SK-N-SH (cell line): ENCODE measurements around the gene BTBD6.

Source experiments
- CHD2 ChIP-seq: fragments of 150-350 bp; IDR thresholded peaks from 2 replicates; pipeline ENCODE4 v1.6.1; 2018; ENCODE audit warnings: low read length; ENCODE audit not compliant: partially characterized antibody
- CTCF ChIP-seq: fragments of 200-600 bp; sonication (generic); IDR thresholded peaks from 2 replicates; pipeline ENCODE4 v1.6.1; 2017; ENCODE audit warnings: antibody characterized with exemption, mild to moderate bottlenecking, moderate library complexity
- EP300 ChIP-seq, 2 experiments: IDR thresholded peaks; 2 replicates each; pipeline versions ENCODE4 v1.4.0 to v1.6.1; 2012; ENCODE audit warnings: borderline replicate concordance in 1 of 2, low read depth in 1 of 2, low read length in 1 of 2
- IRF3 ChIP-seq: fragments of 150-350 bp; IDR thresholded peaks from 2 replicates; pipeline ENCODE4 v1.6.1; 2016; ENCODE audit warnings: mild to moderate bottlenecking, low read depth, low read length
- JUND ChIP-seq: IDR thresholded peaks from 2 replicates; pipeline ENCODE4 v1.4.0; 2012
- MAX ChIP-seq: IDR thresholded peaks from 2 replicates; pipeline ENCODE4 v1.4.0; 2012; ENCODE audit warnings: low read depth
- POLR2AphosphoS5 ChIP-seq: IDR thresholded peaks from 2 replicates; pipeline ENCODE4 v1.6.1; 2012; ENCODE audit warnings: low read depth, low read length
- RXRA ChIP-seq: IDR thresholded peaks from 2 replicates; pipeline ENCODE4 v1.4.0; 2012; ENCODE audit warnings: low read depth, mild to moderate bottlenecking, borderline replicate concordance
- TAF1 ChIP-seq: IDR thresholded peaks from 2 replicates; pipeline ENCODE4 v1.6.1; 2012; ENCODE audit warnings: low read depth, mild to moderate bottlenecking, low read length, moderate library complexity, borderline replicate concordance

GRCh38 chr14:105282098-105282725 is 33.9 kb downstream of the BTBD6 start:
- no peak for TF ChIP-seq EP300 (IDR thresholded peaks at IDR 0.05; ENCODE audit: borderline replicate concordance in 1 of 2, low read depth in 1 of 2, low read length in 1 of 2)
- TF ChIP-seq CTCF, result no peak
- TF ChIP-seq IRF3, result no peak
- no peak for TF ChIP-seq MAX
- no peak for TF ChIP-seq CHD2
- no peak for TF ChIP-seq RXRA
- TF ChIP-seq JUND, result no peak
- TF ChIP-seq POLR2AphosphoS5, result no peak
- TF ChIP-seq TAF1, result no peak
